K562 (cell line): ENCODE results near the gene TXNL1. TPM values are rescaled to one million over a fixed set of nuclear protein-coding genes. Genes with fewer than 3 reads are reported as not detected.

Experiments
- ATAC-seq: fragments of 200-7000 bp; cut with Tn5 transposase; 3 replicates; pipeline ENCODE4 v1.9.1; 2020; ENCODE audit warnings: moderate library complexity
- BruUV-seq: library from RNA; stranded (reverse); fragments of 400-500 nt; replicated peaks from 2 replicates; lab custom pipeline; 2021; lab: Mats Ljungman, UMichigan
- CTCF ChIA-PET: fragments of 300-600 bp; formaldehyde crosslinking; extraction: SDS; loops from one replicate; lab custom pipeline; 2021; ENCODE audit warnings: low intra/inter-chr PET ratio; lab: Yijun Ruan, JAX
- POLR2A ChIA-PET: fragments of 300-600, 350-650 bp; sonication (Branson Sonifier 250); formaldehyde crosslinking; extraction: SDS; loops from one replicate; lab custom pipeline; 2021; ENCODE audit warnings: antibody characterized with exemption, inconsistent platforms; lab: Yijun Ruan, JAX
- DNase-seq, 4 experiments: peaks; one replicate each; pipeline versions ENCODE4 v3.0.0 to v3.0.0-alpha.2; 2011 to 2018; ENCODE audit warnings: low spot score in 3 of 4, mixed read lengths in 3 of 4; ENCODE audit errors: extremely low read depth in 1 of 4
- FAIRE-seq: peaks from 2 replicates; lab custom pipeline; 2011; peaks lifted over from hg19 to GRCh38; lab: Jason Lieb, UNC
- H2AFZ ChIP-seq: 2 replicates; pipeline ENCODE4 v1.6.0; 2011; ENCODE audit warnings: low read depth, low read length, control low read depth, inconsistent platforms
- H3K27ac ChIP-seq: fragments of 200-600 bp; 3 replicates; pipeline ENCODE4 v1.8.0; 2011; ENCODE audit warnings: low read depth, mild to moderate bottlenecking, control low read depth, inconsistent platforms, low read length, moderate library complexity, mixed read lengths; ENCODE audit errors: extremely low read depth
- H3K27me3 ChIP-seq, 2 experiments: fragments of 300-600 bp in 1 of 2; 2 replicates in 1 of 2; 3 replicates in 1 of 2; pipeline versions ENCODE4 v1.6.0 to v1.8.0; 2011; ENCODE audit warnings: inconsistent platforms in 2 of 2, low read length in 2 of 2, mild to moderate bottlenecking in 1 of 2, mixed read lengths in 1 of 2, moderate library complexity in 1 of 2; ENCODE audit not compliant: control insufficient read depth in 2 of 2, insufficient read depth in 2 of 2
- H3K36me3 ChIP-seq: fragments of 300-600 bp; 3 replicates; pipeline ENCODE4 v1.8.0; 2011; ENCODE audit warnings: mild to moderate bottlenecking, low read length, inconsistent platforms; ENCODE audit not compliant: control insufficient read depth, insufficient read depth
- H3K4me1 ChIP-seq, 2 experiments: fragments of 200-600 bp in 1 of 2; replicated peaks in 1 of 2; 2 replicates in 1 of 2; 3 replicates in 1 of 2; pipeline versions ENCODE4 v1.5.1 to v1.8.0; 2011; ENCODE audit warnings: inconsistent platforms in 2 of 2, low read length in 2 of 2, mild to moderate bottlenecking in 1 of 2, mixed read lengths in 1 of 2, moderate library complexity in 1 of 2; ENCODE audit not compliant: control insufficient read depth in 2 of 2, insufficient read depth in 2 of 2
- H3K4me2 ChIP-seq: 2 replicates; pipeline ENCODE4 v1.6.1; 2011; ENCODE audit warnings: low read length, control low read depth, inconsistent platforms, mixed read lengths; ENCODE audit not compliant: insufficient read depth
- H3K4me3 ChIP-seq: fragments of 200-600 bp; sonication (generic), shearing (Covaris generic); 2 replicates; pipeline ENCODE4 v1.5.1; 2016; ENCODE audit warnings: control low read depth, inconsistent platforms
- H3K79me2 ChIP-seq: fragments of 200-600 bp; 3 replicates; pipeline ENCODE4 v1.8.0; 2011; ENCODE audit warnings: low read length, inconsistent platforms; ENCODE audit not compliant: control insufficient read depth, insufficient read depth
- H3K9ac ChIP-seq, 2 experiments: 2 replicates each; pipeline versions ENCODE4 v1.6.0 to v1.6.1; 2011; ENCODE audit warnings: low read depth in 2 of 2, low read length in 2 of 2, control low read depth in 1 of 2, inconsistent platforms in 1 of 2, mild to moderate bottlenecking in 1 of 2, mixed read lengths in 1 of 2; ENCODE audit not compliant: insufficient read depth in 1 of 2
- H3K9me1 ChIP-seq: one replicate; pipeline ENCODE4 v1.6.0; 2011; ENCODE audit warnings: inconsistent platforms, mild to moderate bottlenecking, low read length, moderate library complexity; ENCODE audit not compliant: control insufficient read depth, insufficient read depth
- H3K9me3 ChIP-seq: replicated peaks from 2 replicates; pipeline ENCODE4 v1.5.1; 2011; ENCODE audit warnings: low read depth, low read length, inconsistent platforms; ENCODE audit not compliant: control insufficient read depth, insufficient read depth
- H4K20me1 ChIP-seq: replicated peaks from 2 replicates; pipeline ENCODE4 v1.6.1; 2011; ENCODE audit warnings: low read length, inconsistent platforms, mixed read lengths; ENCODE audit not compliant: control insufficient read depth, insufficient read depth
- ARHGAP35 ChIP-seq: fragments of 450-650 bp; IDR thresholded peaks from 2 replicates; pipeline ENCODE4 v1.6.1; 2018; ENCODE audit not compliant: partially characterized antibody
- BCLAF1 ChIP-seq, 2 experiments: fragments of 450-650 bp in 1 of 2; IDR thresholded peaks; 2 replicates each; pipeline ENCODE4 v1.6.1; 2011 to 2017; ENCODE audit warnings: low read depth in 2 of 2, antibody characterized with exemption in 1 of 2, borderline replicate concordance in 1 of 2, low read length in 1 of 2, mild to moderate bottlenecking in 1 of 2, mixed read lengths in 1 of 2; ENCODE audit not compliant: control insufficient read depth in 1 of 2
- CAMTA2 ChIP-seq: fragments of 250-450 bp; sonication (Bioruptor Pico); conservative IDR thresholded peaks from 2 replicates; pipeline ENCODE4 v1.5.1; 2022
- E4F1 ChIP-seq: fragments of 250-450 bp; sonication (Bioruptor Pico); IDR thresholded peaks from 2 replicates; pipeline ENCODE4 v1.5.0; 2021; ENCODE audit warnings: mild to moderate bottlenecking, borderline replicate concordance
- GABPB2 ChIP-seq: fragments of 250-450 bp; sonication (Bioruptor Pico); conservative IDR thresholded peaks from 2 replicates; pipeline ENCODE4 v1.5.1; 2021; ENCODE audit warnings: mild to moderate bottlenecking
- MLLT1 ChIP-seq, 2 experiments: fragments of 450-650 bp; IDR thresholded peaks; 2 replicates each; pipeline ENCODE4 v1.6.1; 2016
- PRMT5 ChIP-seq: sonication (generic); formaldehyde crosslinking; IDR thresholded peaks from 2 replicates; pipeline ENCODE4 v1.5.0; 2020; ENCODE audit warnings: missing genetic modification reagents
- RBM17 ChIP-seq: fragments of 200-400 bp; formaldehyde crosslinking; IDR thresholded peaks from 2 replicates; pipeline ENCODE4 v1.6.1; 2017; ENCODE audit warnings: low read depth, mild to moderate bottlenecking, low read length, borderline replicate concordance
- RBM34 ChIP-seq: fragments of 200-400 bp; formaldehyde crosslinking; IDR thresholded peaks from 2 replicates; pipeline ENCODE4 v1.6.1; 2018; ENCODE audit warnings: low read length, borderline replicate concordance; ENCODE audit not compliant: insufficient read depth
- TEAD4 ChIP-seq, 2 experiments: sonication (generic) in 1 of 2; formaldehyde crosslinking in 1 of 2; IDR thresholded peaks; 2 replicates each; pipeline versions ENCODE4 v1.6.1 to v1.8.0; 2012 to 2022; ENCODE audit warnings: borderline replicate concordance in 1 of 2, inconsistent platforms in 1 of 2, low read length in 1 of 2, mild to moderate bottlenecking in 1 of 2, missing genetic modification reagents in 1 of 2
- ZNF512 ChIP-seq: IDR thresholded peaks from 2 replicates; pipeline ENCODE4 v1.6.1; 2016; ENCODE audit warnings: missing genetic modification characterization, missing compliant biosample characterization
- WGBS: fragments of 100-300 bp; shearing (Covaris generic); methylation state at CpG from one replicate; pipeline ENCODE4 v1.1.6; 2016; ENCODE audit warnings: low coverage, mixed read lengths; ENCODE audit not compliant: insufficient coverage; ENCODE audit errors: missing lambda C conversion rate; 5-methylcytosine and 5-hydroxymethylcytosine counted together
- in situ Hi-C: fragments of 300-500 bp; cut with MboI; formaldehyde crosslinking; loops from 4 replicates; pipeline ENCODE4 v1.15.0; 2018; ENCODE audit warnings: inconsistent platforms, mixed read lengths
- intact Hi-C: fragments of 100-400 bp; cut with micrococcal nuclease; formaldehyde crosslinking; loops from 2 replicates; pipeline ENCODE4 v1.14.2; 2022
- polyA plus RNA-seq, 8 experiments: library from polyadenylated mRNA; depleted of rRNA in 4 of 8; stranded (reverse) in 5 of 8; unstranded in 3 of 8; fragments of >200 nt; fragmentation: Nextera tagmentation in 2 of 8; fragmentation: Illumina TruSeq in 1 of 8; extraction: Ambion mirVana in 2 of 8; extraction: Trizol in 1 of 8; gene quantifications; 2 replicates each; pipeline versions ENCODE4 v1.2.1 to v1.2.3, GENCODE V29; 2011 to 2014; ENCODE audit warnings: inconsistent platforms in 1 of 8, missing spikeins in 1 of 8
- total RNA-seq, 7 experiments: library from RNA; depleted of rRNA in 6 of 7; stranded (reverse); fragments of >200 nt in 6 of 7; fragmentation: Illumina TruSeq in 2 of 7; extraction: Trizol in 2 of 7; gene quantifications; 2 replicates each; pipeline versions ENCODE4 v1.2.1 to v1.2.3, GENCODE V29; 2011 to 2021; ENCODE audit warnings: low replicate concordance in 1 of 7

The TXNL1 gene
- total and polyA plus RNA-seq, 9 of the 15 experiments (the other 6 are each of a cell fraction or from before 2014, with no cell fraction given): 45.4 to 103 (median 65.7) TPM

- no peaks in the 10 kb centered on the region for H3K9me1 ChIP-seq
- no peak overlapping the region for H3K4me3 ChIP-seq
- H3K27me3 ChIP-seq: no peaks in the 10 kb centered on the region
- POLR2A ChIA-PET: no interaction called here
- no peaks in the 10 kb centered on the region for H3K36me3 ChIP-seq
- H3K4me2 ChIP-seq: no peak overlapping the region
- peaks cover 0 to 8% of the 10 kb centered on the region in 2 experiments; a peak in 4 of 5 replicates for H3K4me1 ChIP-seq
- FAIRE-seq: no peak
- intact Hi-C loops: no loop called here
- CTCF ChIA-PET: no interaction called here
- DNase-seq: no peak
- no peak overlapping the region for H2AFZ ChIP-seq
- H3K79me2 ChIP-seq: peaks cover under 1% of the 10 kb centered on the region; the same call in 2 of the 3 replicates
- peaks cover 4% of the 10 kb centered on the region; the same call in 1 of the 2 replicates for H3K9me3 ChIP-seq
- no peak for ATAC-seq
- no peak overlapping the region for H3K27ac ChIP-seq
- H4K20me1 ChIP-seq: no peaks in the 10 kb centered on the region
- no TSS peak for BruUV-seq
- H3K9ac ChIP-seq: no peak overlapping the region
- in situ Hi-C loops: no loop called here
- 12% methylated on average over 2 of the region's 3 CpGs for WGBS
- TF ChIP-seq GABPB2 (CRISPR knock-in tag): no peak
- TF ChIP-seq CAMTA2 (CRISPR knock-in tag): no peak
- TF ChIP-seq MLLT1 (IDR thresholded peaks at IDR 0.05): no peak
- no peak for TF ChIP-seq ARHGAP35
- no peak for TF ChIP-seq RBM34
- no peak for TF ChIP-seq E4F1 (CRISPR knock-in tag)
- no peak for TF ChIP-seq PRMT5
- TF ChIP-seq BCLAF1 (IDR thresholded peaks at IDR 0.05; ENCODE audit: borderline replicate concordance in 1 of 2, control insufficient read depth in 1 of 2, low read depth in 2 of 2, low read length in 1 of 2): no peak
- no peak for TF ChIP-seq TEAD4 (IDR thresholded peaks at IDR 0.05; ENCODE audit: low read length)
- TF ChIP-seq TEAD4 (CRISPR knock-in tag; IDR thresholded peaks at IDR 0.05; ENCODE audit: borderline replicate concordance): no peak
- no peak for TF ChIP-seq ZNF512 (tag)
- no peak for TF ChIP-seq RBM17
Observed at GRCh38 chr18:56643381-56643780, 5.0 kb upstream of the TXNL1 start.
